Left lung (tissue), 10 donors: ENCODE data around the gene NR0B1. TPM values are rescaled to one million over a fixed set of nuclear protein-coding genes. Genes with fewer than 3 reads are reported as not detected.

Source experiments
- ATAC-seq: fragments of 200-7000 bp; cut with Tn5 transposase; one replicate; pipeline ENCODE4 v1.9.1; 2020; ENCODE audit warnings: moderate library complexity
- DNase-seq, 4 donors: peaks; one replicate each; pipeline ENCODE4 v3.0.0-alpha.2; 2013 to 2020
- H3K27ac ChIP-seq, 2 donors: fragments of 200-600 bp; sonication (generic) in 1 of 2; one replicate each; pipeline versions ENCODE4 v1.5.0 to v1.8.0; 2020 to 2021
- H3K27me3 ChIP-seq, 2 donors: fragments of 200-600 bp; sonication (generic) in 1 of 2; one replicate each; pipeline versions ENCODE4 v1.5.0 to v1.8.0; 2020 to 2021
- H3K36me3 ChIP-seq, 2 donors: fragments of 200-600 bp; sonication (generic) in 1 of 2; one replicate each; pipeline versions ENCODE4 v1.5.0 to v1.8.0; 2020 to 2021
- H3K4me1 ChIP-seq, 2 donors: fragments of 200-600 bp; one replicate each; pipeline ENCODE4 v1.8.0; 2021
- H3K4me3 ChIP-seq, 2 donors: fragments of 200-600 bp; sonication (generic) in 1 of 2; one replicate each; pipeline versions ENCODE4 v1.5.0 to v1.8.0; 2020 to 2021; ENCODE audit warnings: mild to moderate bottlenecking in 1 of 2
- H3K9me3 ChIP-seq, 2 donors: fragments of 200-600 bp; sonication (generic) in 1 of 2; one replicate each; pipeline versions ENCODE4 v1.5.0 to v1.8.0; 2020 to 2021
- CTCF ChIP-seq, 2 donors: fragments of 200-600 bp; sonication (generic) in 1 of 2; IDR thresholded peaks; one replicate each; pipeline versions ENCODE4 v1.5.0 to v1.8.0; 2021; ENCODE audit warnings: antibody characterized with exemption in 2 of 2
- intact Hi-C, 2 donors: fragments of 100-400 bp; cut with DNase I; formaldehyde crosslinking; loops; one replicate each; pipeline versions ENCODE4 v1.11.2 to v1.14.2; 2022
- polyA plus RNA-seq, 6 donors: library from polyadenylated mRNA; unstranded; fragments of 120-200 nt; gene quantifications; one replicate each; pipeline ENCODE4 v1.2.1, GENCODE V29; 2013; ENCODE audit not compliant: insufficient read length in 6 of 6
- total RNA-seq, 2 donors: library from RNA; stranded (reverse); fragmentation: NEBNext Ultra II Directional; extraction: Animal tissue kit (Norgen Biotek cat#: 25700); gene quantifications; one replicate each; pipeline ENCODE4 v1.2.1, GENCODE V29; 2021
- donor health status: DM: no; HTN: yes; CAD: no.
- donor health status: DM: no; HTN: no; CAD: no.

The NR0B1 gene
- total and polyA plus RNA-seq, 8 donors: 0.15 to 1.3 (median 0.34) TPM; not detected in 4

- Histone ChIP-seq H3K4me1 (no peaks in the 10 kb centered on the region), H3K27me3 (peaks cover 24 to 33% of the 10 kb centered on the region in 2 donors), H3K4me3 (no peak overlapping the region), H3K9me3 (no peaks in the 10 kb centered on the region), H3K36me3 (no peaks in the 10 kb centered on the region), H3K27ac (no peak overlapping the region)
- ATAC-seq (no peak), DNase-seq (no peak)
- intact Hi-C loops: no loop called here
- TF ChIP-seq CTCF (IDR thresholded peaks at IDR 0.05): no peak
Observed at GRCh38 chrX:30307466-30307865, 1.7 kb downstream of the NR0B1 start.

- ATAC-seq (no peak), DNase-seq (no peak)
- H3K4me3 ChIP-seq: no peak overlapping the region
- TF ChIP-seq CTCF (IDR thresholded peaks at IDR 0.05): no peak
- no peaks in the 10 kb centered on the region for H3K9me3 ChIP-seq
- H3K36me3 ChIP-seq: no peaks in the 10 kb centered on the region
- H3K27me3 ChIP-seq: peaks cover 24 to 30% of the 10 kb centered on the region in 2 donors
- H3K27ac ChIP-seq: no peak overlapping the region
- no peaks in the 10 kb centered on the region for H3K4me1 ChIP-seq
- intact Hi-C loops: no loop called here
Observed at GRCh38 chrX:30304866-30305265, 4.3 kb downstream of the NR0B1 start.

DNA sequence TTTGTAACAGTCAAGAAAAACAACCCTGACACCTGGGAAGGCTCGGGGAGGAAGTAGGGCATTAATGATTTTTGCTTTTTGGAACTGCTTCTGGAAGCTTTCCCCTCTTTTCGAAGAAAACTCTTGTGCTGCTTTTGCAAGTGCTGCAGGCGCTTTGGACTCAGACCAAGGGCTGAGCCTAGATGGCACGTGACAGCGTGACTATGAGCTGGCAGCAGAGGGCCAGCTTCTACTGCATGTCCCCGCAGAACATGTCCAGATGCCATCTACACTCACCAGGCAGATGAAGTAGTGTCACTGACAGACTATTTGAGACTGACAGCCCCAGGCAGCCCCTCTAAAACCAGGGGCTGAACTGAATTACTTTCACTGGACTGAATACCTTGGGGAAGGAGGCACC lies 6.2 kb downstream of the NR0B1 start:
- no peak for DNase-seq

GRCh38 chrX:30301963-30302362 lies 7.2 kb downstream of the NR0B1 start:
- intact Hi-C loops: no loop called here
- peaks cover 0 to 1% of the 10 kb centered on the region in 2 donors for H3K27me3 ChIP-seq
- no peak overlapping the region for H3K27ac ChIP-seq
- DNase-seq (no peak), ATAC-seq (peak; percentile 35)
- H3K4me1 ChIP-seq: no peaks in the 10 kb centered on the region
- no peak overlapping the region for H3K4me3 ChIP-seq
- no peaks in the 10 kb centered on the region for H3K36me3 ChIP-seq
- H3K9me3 ChIP-seq: no peaks in the 10 kb centered on the region
- TF ChIP-seq CTCF (IDR thresholded peaks at IDR 0.05): no peak

More for the DNA sequence above, 6.2 kb downstream of the NR0B1 start:
- Histone ChIP-seq H3K9me3 (no peaks in the 10 kb centered on the region), H3K27me3 (peaks cover 7 to 11% of the 10 kb centered on the region in 2 donors), H3K36me3 (no peaks in the 10 kb centered on the region), H3K4me3 (no peak overlapping the region), H3K27ac (no peak overlapping the region), H3K4me1 (no peaks in the 10 kb centered on the region)
- intact Hi-C loops: no loop called here
- TF ChIP-seq CTCF (IDR thresholded peaks at IDR 0.05): no peak
- peak; percentile 33 for ATAC-seq

- intact Hi-C loops: no loop called here
- DNase-seq (no peak), ATAC-seq (no peak)
- Histone ChIP-seq H3K4me1 (no peaks in the 10 kb centered on the region), H3K36me3 (no peaks in the 10 kb centered on the region), H3K4me3 (no peak overlapping the region), H3K27me3 (no peaks in the 10 kb centered on the region), H3K27ac (no peak overlapping the region), H3K9me3 (no peaks in the 10 kb centered on the region)
- no peak for TF ChIP-seq CTCF (IDR thresholded peaks at IDR 0.05)
Observed at GRCh38 chrX:30301208-30301607, 8.0 kb downstream of the NR0B1 start.
